NCI-H1930 (cell line): ENCODE measurements around the gene NCBP2L.
A peak's percentile ranks its signal among the peaks of the same experiment; 100 is the strongest.

Source experiments
- DNase-seq, 2 experiments: peaks; one replicate each; lab custom pipeline; 2025; lab: John Stamatoyannopoulos, UW

NCBP2L gene

GRCh38 chrX:107752714-107753113, 24.8 kb upstream of the NCBP2L start:
- DNase-seq: no peak

GRCh38 chrX:107753187-107753586, 24.3 kb upstream of the NCBP2L start:
- no peak for DNase-seq

- no peak for DNase-seq
Observed at GRCh38 chrX:107755721-107756120, 21.8 kb upstream of the NCBP2L start.

- DNase-seq: no peak
Observed at GRCh38 chrX:107758231-107758766, 19.2 kb upstream of the NCBP2L start.

GRCh38 chrX:107760304-107761077, 17.0 kb upstream of the NCBP2L start:
- DNase-seq: no peak

- no peak for DNase-seq
Observed at GRCh38 chrX:107763647-107764046, 13.9 kb upstream of the NCBP2L start.

GRCh38 chrX:107764845-107765608, 12.5 kb upstream of the NCBP2L start:
- DNase-seq: no peak

GRCh38 chrX:107766470-107767150, 10.9 kb upstream of the NCBP2L start:
- no peak for DNase-seq

- no peak for DNase-seq
Observed at GRCh38 chrX:107768051-107768450, 9.5 kb upstream of the NCBP2L start.

GRCh38 chrX:107769581-107770317, 7.8 kb upstream of the NCBP2L start:
- DNase-seq: no peak

- no peak for DNase-seq
Observed at GRCh38 chrX:107773206-107773605, 4.3 kb upstream of the NCBP2L start.

GRCh38 chrX:107773906-107774435, 3.6 kb upstream of the NCBP2L start:
- DNase-seq: no peak

GRCh38 chrX:107775000-107775733, 2.4 kb upstream of the NCBP2L start:
- DNase-seq: no peak

GRCh38 chrX:107775734-107776511, 1.6 kb upstream of the NCBP2L start, which contains the start of gene TSC22D3:
Gene TSC22D3 (minus strand): TSS chrX:107775787. CDS start chrX:107775419, 368 bp downstream.
- peak; percentile 19 to 50 for DNase-seq

GRCh38 chrX:107776649-107777535, 641 bp upstream of the NCBP2L start:
- DNase-seq: peak; percentile 43 to 70

- no peak for DNase-seq
Observed at GRCh38 chrX:107780525-107780924, 3.0 kb downstream of the NCBP2L start.

- no peak for DNase-seq
Observed at GRCh38 chrX:107787827-107788226, 10.3 kb downstream of the NCBP2L start.

- no peak for DNase-seq
Observed at GRCh38 chrX:107804427-107804826, 26.9 kb downstream of the NCBP2L start.

GRCh38 chrX:107805179-107805578, 27.6 kb downstream of the NCBP2L start:
- no peak for DNase-seq
